HT-29 (cell line): Measurements from ENCODE around the gene SLC6A5. TPM values are rescaled to one million over a fixed set of nuclear protein-coding genes. Genes with fewer than 3 reads are reported as not detected.

ENCODE experiments used
- DNase-seq: peaks from one replicate; pipeline ENCODE4 v3.0.0-alpha.2; 2015; ENCODE audit warnings: low spot score
- total RNA-seq: library from RNA; depleted of rRNA; stranded (reverse); fragments of >200 nt; shearing (Covaris generic); gene quantifications from 2 replicates; pipeline ENCODE4 v1.2.3, GENCODE V29; 2014

SLC6A5 gene
- total RNA-seq, 1 experiment from 2014 or later = not detected

GRCh38 chr11:20596205-20597153, 2.9 kb upstream of the SLC6A5 start:
- no peak for DNase-seq

- no peak for DNase-seq
Measured at GRCh38 chr11:20597154-20597679, 2.2 kb upstream of the SLC6A5 start.

GRCh38 chr11:20597680-20598484, 1.5 kb upstream of the SLC6A5 start:
- no peak for DNase-seq

GRCh38 chr11:20598492-20598891, 916 bp upstream of the SLC6A5 start:
- DNase-seq = no peak

GRCh38 chr11:20600020-20600346, 575 bp downstream of the SLC6A5 start:
- no peak for DNase-seq

- no peak for DNase-seq
Measured at GRCh38 chr11:20600551-20600950, 1.1 kb downstream of the SLC6A5 start.

- DNase-seq = no peak
Measured at GRCh38 chr11:20601221-20601914, 2.0 kb downstream of the SLC6A5 start.

- no peak for DNase-seq
Measured at GRCh38 chr11:20604295-20604803, 4.9 kb downstream of the SLC6A5 start.

- DNase-seq = no peak
Measured at GRCh38 chr11:20604864-20605601, 5.6 kb downstream of the SLC6A5 start.

GRCh38 chr11:20605602-20606091, 6.2 kb downstream of the SLC6A5 start:
- no peak for DNase-seq

- no peak for DNase-seq
Measured at GRCh38 chr11:20608934-20609333, 9.5 kb downstream of the SLC6A5 start.

- peak; percentile 80 for DNase-seq
Measured at GRCh38 chr11:20609727-20610707, 10.6 kb downstream of the SLC6A5 start.

- no peak for DNase-seq
Measured at GRCh38 chr11:20610825-20611224, 11.4 kb downstream of the SLC6A5 start.

- no peak for DNase-seq
Measured at GRCh38 chr11:20611445-20611844, 12.0 kb downstream of the SLC6A5 start.

- no peak for DNase-seq
Measured at GRCh38 chr11:20611892-20612291, 12.5 kb downstream of the SLC6A5 start.

- DNase-seq = no peak
Measured at GRCh38 chr11:20612416-20612815, 13.0 kb downstream of the SLC6A5 start.

GRCh38 chr11:20616920-20617319, 17.5 kb downstream of the SLC6A5 start:
- DNase-seq = no peak

- no peak for DNase-seq
Measured at GRCh38 chr11:20617346-20618005, 18.1 kb downstream of the SLC6A5 start.

GRCh38 chr11:20618083-20618482, 18.7 kb downstream of the SLC6A5 start:
- DNase-seq = no peak
